Adipose tissue (tissue), 3 donors: ENCODE data around the gene PATJ. TPM values are rescaled to one million over a fixed set of nuclear protein-coding genes. Genes with fewer than 3 reads are reported as not detected.

Experiments used
- H3K27ac ChIP-seq: one replicate; pipeline ENCODE4 v1.5.1; 2013; ENCODE audit warnings: low read depth, low read length
- WGBS, 3 donors: extraction: QIAGEN DNeasy Blood & Tissue Kit; methylation state at CpG; one replicate each; pipeline ENCODE4 v1.1.7; 2013; 5-methylcytosine and 5-hydroxymethylcytosine counted together
- polyA plus RNA-seq, 3 donors: library from polyadenylated mRNA; stranded (reverse); fragments of 200-250 nt; gene quantifications; one replicate each; pipeline ENCODE4 v1.2.3, GENCODE V29; 2013
- donor health status: healthy with polysubstance abuse.
- donor health status: Bipolar disorder and iron deficiency.
- donor health status: healthy.

PATJ gene
- polyA plus RNA-seq, 3 donors = 2.6 to 9.8 (median 2.9) TPM

GRCh38 chr1:62097464-62097863, 355.2 kb downstream of the PATJ start:
- WGBS, 3 donors = 95 to 99% (median 97%) methylated on average over 3 of the region's 3 CpGs
- no peak overlapping the region for H3K27ac ChIP-seq

GRCh38 chr1:62100442-62100841, 358.2 kb downstream of the PATJ start:
- 94 to 98% (median 97%) methylated on average over 2 of the region's 2 CpGs for WGBS, 3 donors
- no peak overlapping the region for H3K27ac ChIP-seq

GRCh38 chr1:62103846-62104245, 361.6 kb downstream of the PATJ start:
- WGBS, 3 donors = 91 to 94% (median 92%) methylated on average over 3 of the region's 3 CpGs
- H3K27ac ChIP-seq = no peak overlapping the region

GRCh38 chr1:62107923-62108322, 365.6 kb downstream of the PATJ start:
- 60 to 77% (median 67%) methylated on average over 1 of the region's 1 CpG for WGBS, 3 donors
- no peak overlapping the region for H3K27ac ChIP-seq

- H3K27ac ChIP-seq = no peak overlapping the region
- 73 to 91% (median 80%) methylated on average over 5 of the region's 5 CpGs for WGBS, 3 donors
Measured at GRCh38 chr1:62109124-62109523, 366.8 kb downstream of the PATJ start.

- 76 to 83% (median 80%) methylated on average over 11 of the region's 11 CpGs for WGBS, 3 donors
- H3K27ac ChIP-seq = no peak overlapping the region
Measured at GRCh38 chr1:62110198-62110817, 368.0 kb downstream of the PATJ start.

- WGBS, 3 donors = 87 to 98% (median 90%) methylated on average over 1 of the region's 1 CpG
- no peak overlapping the region for H3K27ac ChIP-seq
Measured at GRCh38 chr1:62111084-62111483, 368.8 kb downstream of the PATJ start.

GRCh38 chr1:62113507-62113906, 371.2 kb downstream of the PATJ start:
- no peak overlapping the region for H3K27ac ChIP-seq

- 87 to 95% (median 91%) methylated on average over 6 of the region's 6 CpGs for WGBS, 3 donors
- no peak overlapping the region for H3K27ac ChIP-seq
Measured at GRCh38 chr1:62117018-62117750, 374.9 kb downstream of the PATJ start.

GRCh38 chr1:62126579-62127290, 384.5 kb downstream of the PATJ start:
- H3K27ac ChIP-seq = no peak overlapping the region
- 88 to 92% (median 92%) methylated on average over 5 of the region's 5 CpGs for WGBS, 3 donors

- WGBS, 3 donors = 92 to 93% (median 93%) methylated on average over 14 of the region's 14 CpGs
Measured at GRCh38 chr1:62128745-62129144, 386.5 kb downstream of the PATJ start.

GRCh38 chr1:62131093-62131725, 388.9 kb downstream of the PATJ start:
- WGBS, 3 donors = 71 to 78% (median 75%) methylated on average over 6 of the region's 6 CpGs
- no peak overlapping the region for H3K27ac ChIP-seq

More at GRCh38 chr1:62128745-62129144, 386.5 kb downstream of the PATJ start:
- no peak overlapping the region for H3K27ac ChIP-seq

- 72 to 88% (median 73%) methylated on average over 3 of the region's 3 CpGs for WGBS, 3 donors
- H3K27ac ChIP-seq = no peak overlapping the region
Measured at GRCh38 chr1:62138029-62138428, 395.7 kb downstream of the PATJ start.

GRCh38 chr1:62139410-62139809, 397.1 kb downstream of the PATJ start:
- WGBS, 3 donors = 94 to 100% (median 96%) methylated on average over 1 of the region's 1 CpG
- H3K27ac ChIP-seq = no peak overlapping the region

GRCh38 chr1:62140666-62141065, 398.4 kb downstream of the PATJ start:
- H3K27ac ChIP-seq = no peak overlapping the region
- WGBS, 3 donors = 89 to 94% (median 89%) methylated on average over 4 of the region's 4 CpGs

- no peak overlapping the region for H3K27ac ChIP-seq
- 39 to 49% (median 43%) methylated on average over 5 of the region's 5 CpGs for whole genome bisulfite sequencing, 3 donors
Measured at GRCh38 chr1:62142496-62142895, 400.2 kb downstream of the PATJ start.

- WGBS, 3 donors = 0% methylated on average over 1 of the region's 1 CpG
- H3K27ac ChIP-seq = no peak overlapping the region
Measured at GRCh38 chr1:62144238-62144831, 402.1 kb downstream of the PATJ start.

GRCh38 chr1:62159940-62160348, 417.7 kb downstream of the PATJ start:
- 83 to 87% (median 86%) methylated on average over 6 of the region's 6 CpGs for WGBS, 3 donors
- H3K27ac ChIP-seq = no peak overlapping the region

GRCh38 chr1:62161711-62162110, 419.4 kb downstream of the PATJ start:
- no peak overlapping the region for H3K27ac ChIP-seq
- 77 to 95% (median 90%) methylated on average over 1 of the region's 1 CpG for WGBS, 3 donors
